ENCODE measurements around the gene GPN2.

The GPN2 gene

DNA sequence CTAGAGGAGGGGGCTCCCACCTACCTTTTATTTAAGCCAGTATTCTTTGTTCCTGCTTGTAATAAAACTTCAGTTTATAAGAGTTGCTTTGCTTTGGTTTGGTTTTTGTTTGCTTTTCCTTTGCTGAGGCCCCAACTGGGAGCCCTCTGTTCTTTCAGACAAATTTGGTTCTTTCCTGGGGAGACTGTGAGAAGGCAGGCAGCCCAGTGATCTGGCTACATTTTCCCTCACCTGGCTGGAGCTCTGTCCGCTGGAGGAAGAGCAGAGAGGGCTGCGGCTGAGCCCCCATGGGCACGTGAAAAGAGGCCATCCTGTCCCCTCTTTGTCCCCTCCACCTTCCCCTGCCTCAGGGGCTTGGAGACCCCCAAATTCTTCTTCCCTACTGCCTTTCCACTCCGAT is 34.4 kb downstream of the GPN2 start:
- Histone ChIP-seq H3K27ac (peak overlapping the region; percentile 11), H3K9me3 (ENCODE audit: severe bottlenecking) (no peaks in the 10 kb centered on the region), H3K4me3 (ENCODE audit: low read depth, low read length) (no peak overlapping the region), H3K36me3 (peaks cover 41% of the 10 kb centered on the region), H3K27me3 (ENCODE audit: insufficient read depth, low read depth, severe bottlenecking) (no peaks in the 10 kb centered on the region)
- no peak for DNase-seq
- TF ChIP-seq, protein P1, sequence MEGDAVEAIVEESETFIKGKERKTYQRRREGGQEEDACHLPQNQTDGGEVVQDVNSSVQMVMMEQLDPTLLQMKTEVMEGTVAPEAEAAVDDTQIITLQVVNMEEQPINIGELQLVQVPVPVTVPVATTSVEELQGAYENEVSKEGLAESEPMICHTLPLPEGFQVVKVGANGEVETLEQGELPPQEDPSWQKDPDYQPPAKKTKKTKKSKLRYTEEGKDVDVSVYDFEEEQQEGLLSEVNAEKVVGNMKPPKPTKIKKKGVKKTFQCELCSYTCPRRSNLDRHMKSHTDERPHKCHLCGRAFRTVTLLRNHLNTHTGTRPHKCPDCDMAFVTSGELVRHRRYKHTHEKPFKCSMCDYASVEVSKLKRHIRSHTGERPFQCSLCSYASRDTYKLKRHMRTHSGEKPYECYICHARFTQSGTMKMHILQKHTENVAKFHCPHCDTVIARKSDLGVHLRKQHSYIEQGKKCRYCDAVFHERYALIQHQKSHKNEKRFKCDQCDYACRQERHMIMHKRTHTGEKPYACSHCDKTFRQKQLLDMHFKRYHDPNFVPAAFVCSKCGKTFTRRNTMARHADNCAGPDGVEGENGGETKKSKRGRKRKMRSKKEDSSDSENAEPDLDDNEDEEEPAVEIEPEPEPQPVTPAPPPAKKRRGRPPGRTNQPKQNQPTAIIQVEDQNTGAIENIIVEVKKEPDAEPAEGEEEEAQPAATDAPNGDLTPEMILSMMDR (IDR thresholded peaks at IDR 0.05; ENCODE audit: low read depth, low read length), result no peak

DNA sequence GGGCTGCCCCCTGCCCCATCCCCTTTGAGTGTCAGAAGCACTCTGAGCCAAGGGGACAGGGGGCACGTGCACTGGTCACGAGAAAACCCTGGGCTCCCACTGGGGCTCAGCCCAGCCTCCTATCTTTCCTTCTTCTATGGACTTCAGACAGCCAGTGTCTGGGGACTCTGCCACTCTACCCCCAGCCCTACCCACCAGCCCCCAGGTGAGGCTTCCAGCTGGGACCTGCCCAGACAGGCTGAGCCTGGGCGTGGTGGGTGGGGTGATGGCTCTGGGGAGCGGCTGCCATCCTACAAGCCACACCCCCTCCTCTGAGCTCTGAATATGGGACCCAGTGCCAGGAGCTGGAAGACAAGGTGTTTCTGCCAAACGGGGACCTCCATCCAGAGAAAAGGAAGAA is 35.2 kb downstream of the GPN2 start:
- Histone ChIP-seq H3K27ac (no peak overlapping the region), H3K36me3 (peaks cover 48% of the 10 kb centered on the region), H3K27me3 (ENCODE audit: insufficient read depth, low read depth, severe bottlenecking) (no peaks in the 10 kb centered on the region), H3K4me3 (ENCODE audit: low read depth, low read length) (no peak overlapping the region), H3K9me3 (ENCODE audit: severe bottlenecking) (no peaks in the 10 kb centered on the region)
- TF ChIP-seq, protein P1 (IDR thresholded peaks at IDR 0.05; ENCODE audit: low read depth, low read length), result no peak
- DNase-seq, result no peak

DNA sequence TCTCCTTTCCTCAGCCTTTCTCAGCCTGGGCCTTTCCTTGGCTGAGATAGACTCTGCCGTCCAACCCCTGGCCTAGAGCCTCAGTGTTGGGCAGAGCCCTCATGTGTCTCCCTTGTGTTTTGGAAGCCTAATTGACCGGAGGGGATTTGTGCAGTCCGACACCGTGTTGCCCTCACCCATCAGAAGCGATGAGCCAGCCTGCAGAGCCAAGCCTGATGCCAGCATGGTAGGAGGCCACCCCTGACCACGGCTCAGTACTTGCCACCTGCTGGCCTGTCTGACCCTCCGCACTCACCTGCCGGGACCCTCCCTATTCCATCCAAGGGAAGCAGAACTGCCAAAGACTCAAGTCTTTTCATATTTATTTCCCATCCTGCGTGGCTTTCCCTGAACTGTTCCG is 36.5 kb downstream of the GPN2 start:
- Histone ChIP-seq H3K27me3 (ENCODE audit: insufficient read depth, low read depth, severe bottlenecking) (no peaks in the 10 kb centered on the region), H3K9me3 (ENCODE audit: severe bottlenecking) (no peaks in the 10 kb centered on the region), H3K4me3 (ENCODE audit: low read depth, low read length) (no peak overlapping the region), H3K36me3 (peaks cover 57% of the 10 kb centered on the region), H3K27ac (no peak overlapping the region)
- DNase-seq, result no peak
- TF ChIP-seq, protein P1 (IDR thresholded peaks at IDR 0.05; ENCODE audit: low read depth, low read length), result no peak

DNA sequence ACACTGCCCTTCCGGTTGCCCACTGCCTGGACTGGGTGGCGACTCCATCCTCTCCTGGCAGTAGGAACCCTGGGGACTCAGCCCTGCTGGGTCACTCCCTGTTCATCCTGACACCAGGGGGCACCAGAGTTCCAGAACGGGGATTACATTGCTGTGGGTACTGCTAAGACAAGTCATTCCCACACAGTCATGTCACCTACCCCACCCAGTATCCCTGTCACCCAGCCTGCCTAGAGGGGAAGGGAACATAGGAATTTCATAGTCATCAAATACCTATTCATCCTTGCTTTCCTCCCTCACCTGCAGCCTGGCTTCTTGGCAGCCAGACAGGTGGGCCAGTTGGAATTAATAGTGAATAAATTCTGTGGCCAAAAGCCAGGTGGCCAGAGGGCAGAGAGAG is 36.9 kb downstream of the GPN2 start:
- TF ChIP-seq, protein P1 (IDR thresholded peaks at IDR 0.05; ENCODE audit: low read depth, low read length), result peak; percentile 90
- no peak overlapping the region for H3K4me3 ChIP-seq (ENCODE audit: low read depth, low read length)
- DNase-seq, result peak; percentile 93
- peaks cover 57% of the 10 kb centered on the region for H3K36me3 ChIP-seq
- no peak overlapping the region for H3K27ac ChIP-seq
- H3K27me3 ChIP-seq (ENCODE audit: insufficient read depth, low read depth, severe bottlenecking), result no peaks in the 10 kb centered on the region
- no peaks in the 10 kb centered on the region for H3K9me3 ChIP-seq (ENCODE audit: severe bottlenecking)

DNA sequence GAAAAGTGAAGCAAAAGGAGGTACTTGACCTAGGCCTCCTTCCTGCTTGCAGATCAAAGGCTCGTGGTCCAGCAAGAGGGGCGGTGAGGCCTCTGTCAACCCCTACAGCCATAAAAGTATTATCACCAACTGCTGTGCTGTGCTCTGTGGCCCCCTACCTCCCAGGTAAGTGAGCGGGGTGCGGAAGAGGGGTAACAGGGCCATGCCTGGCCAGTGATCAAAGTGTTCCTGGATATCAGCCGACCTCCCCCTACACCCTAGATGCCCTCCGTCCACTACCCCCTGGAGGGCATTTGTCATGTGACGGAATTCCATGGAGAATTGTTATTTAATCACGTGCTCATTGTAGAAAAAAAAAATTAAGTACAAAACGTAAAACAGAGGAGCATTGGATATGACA is 37.4 kb downstream of the GPN2 start:
- H3K4me3 ChIP-seq (ENCODE audit: low read depth, low read length), result no peak overlapping the region
- no peaks in the 10 kb centered on the region for H3K27me3 ChIP-seq (ENCODE audit: insufficient read depth, low read depth, severe bottlenecking)
- no peak overlapping the region for H3K27ac ChIP-seq
- H3K9me3 ChIP-seq (ENCODE audit: severe bottlenecking), result no peaks in the 10 kb centered on the region
- peaks cover 57% of the 10 kb centered on the region for H3K36me3 ChIP-seq
- TF ChIP-seq, protein P1 (IDR thresholded peaks at IDR 0.05; ENCODE audit: low read depth, low read length), result no peak
- no peak for DNase-seq

DNA sequence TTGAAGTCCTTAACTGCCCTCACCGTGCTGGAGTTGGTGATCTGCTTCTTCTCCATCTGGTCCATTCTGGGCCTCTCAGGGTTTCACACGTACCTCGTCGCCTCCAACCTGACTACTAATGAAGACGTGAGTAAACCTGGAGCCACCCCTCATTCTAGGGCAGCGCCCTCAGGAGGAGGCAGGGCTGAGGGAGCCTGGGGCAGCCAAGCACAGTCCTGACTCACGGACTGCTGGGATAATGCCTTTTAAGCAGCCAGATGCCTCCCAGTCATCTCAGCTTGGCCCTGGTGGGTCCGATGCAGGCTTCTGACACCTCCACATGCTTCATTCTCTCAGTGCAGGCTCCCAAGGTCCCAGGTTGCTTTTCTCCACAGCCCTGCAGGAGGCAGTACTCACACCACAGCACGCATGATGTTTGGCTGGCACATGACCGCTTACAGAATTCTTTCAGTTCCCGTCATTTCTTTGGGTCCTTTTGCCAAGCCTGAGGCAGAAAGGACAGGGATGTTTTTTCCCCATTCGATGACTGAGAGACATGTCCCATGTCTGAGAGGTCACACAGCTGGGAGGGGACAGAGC is 38.9 kb downstream of the GPN2 start:
- H3K36me3 ChIP-seq, result peaks cover 62% of the 10 kb centered on the region
- TF ChIP-seq, protein P1 (IDR thresholded peaks at IDR 0.05; ENCODE audit: low read depth, low read length), result peak; percentile 56
- DNase-seq, result peak; percentile 26

More for the DNA sequence above, 38.9 kb downstream of the GPN2 start:
- Histone ChIP-seq H3K4me3 (ENCODE audit: low read depth, low read length) (no peak overlapping the region), H3K27ac (no peak overlapping the region), H3K27me3 (ENCODE audit: insufficient read depth, low read depth, severe bottlenecking) (no peaks in the 10 kb centered on the region), H3K9me3 (ENCODE audit: severe bottlenecking) (no peaks in the 10 kb centered on the region)
